ENCODE measurements around the gene INHBE.
A peak's percentile ranks its signal among the peaks of the same experiment; 100 is the strongest.

INHBE gene

GRCh38 chr12:57456737-57457490 is 1.8 kb downstream of the INHBE start:
- Histone ChIP-seq H3K4me2 (ENCODE audit: low read length) (peak overlapping the region; percentile 8), H3K23ac (ENCODE audit: low read length) (no peak overlapping the region), H3K56ac (ENCODE audit: low read length) (peak overlapping the region; percentile 79), H4K8ac (ENCODE audit: low read depth, low read length) (no peak overlapping the region), H3K27me3 (ENCODE audit: insufficient read depth, low read length, poor library complexity) (no peaks in the 10 kb centered on the region), H2AK5ac (ENCODE audit: low read length) (no peak overlapping the region), H4K5ac (ENCODE audit: low read length) (no peak overlapping the region), H3K27ac (ENCODE audit: low read depth, low read length) (no peak overlapping the region), H3K18ac (ENCODE audit: low read length) (no peak overlapping the region), H3K79me1 (ENCODE audit: low read length) (no peaks in the 10 kb centered on the region), H3K4me1 (ENCODE audit: control insufficient read depth, low read depth, low read length) (peaks cover 12% of the 10 kb centered on the region), H3K4ac (ENCODE audit: low read depth, low read length) (no peak overlapping the region), H2BK15ac (replicated peaks; ENCODE audit: low read depth) (no peak overlapping the region), H2BK120ac (ENCODE audit: low read depth, low read length) (no peak overlapping the region), H3K9ac (ENCODE audit: low read length) (peak overlapping the region; percentile 61), H2BK5ac (ENCODE audit: low read length) (no peak overlapping the region), H3K79me2 (ENCODE audit: control insufficient read depth, insufficient read depth, low read length) (no peaks in the 10 kb centered on the region), H3K4me3 (ENCODE audit: low read length) (no peak overlapping the region), H3K36me3 (ENCODE audit: control insufficient read depth, insufficient read depth, low read length) (no peaks in the 10 kb centered on the region)
- WGBS (ENCODE audit: extremely low coverage, insufficient coverage, low lambda C conversion rate): no CpG with 5 or more reads among the region's 6 CpGs
- no peak for DNase-seq

- H4K5ac ChIP-seq (ENCODE audit: low read length): no peak overlapping the region
- peak overlapping the region; percentile 17 for H3K4me2 ChIP-seq (ENCODE audit: low read length)
- no peaks in the 10 kb centered on the region for H3K36me3 ChIP-seq (ENCODE audit: control insufficient read depth, insufficient read depth, low read length)
- H3K9ac ChIP-seq (ENCODE audit: low read length): peak overlapping the region; percentile 63
- no peak overlapping the region for H4K8ac ChIP-seq (ENCODE audit: low read depth, low read length)
- H3K4me1 ChIP-seq (ENCODE audit: control insufficient read depth, low read depth, low read length): peaks cover 10% of the 10 kb centered on the region
- no peak overlapping the region for H2BK15ac ChIP-seq (replicated peaks; ENCODE audit: low read depth)
- no peak for DNase-seq
- H3K4me3 ChIP-seq (ENCODE audit: low read length): no peak overlapping the region
- peak overlapping the region; percentile 65 for H3K18ac ChIP-seq (ENCODE audit: low read length)
- H3K79me1 ChIP-seq (ENCODE audit: low read length): no peaks in the 10 kb centered on the region
- H3K23ac ChIP-seq (ENCODE audit: low read length): no peak overlapping the region
- H2BK5ac ChIP-seq (ENCODE audit: low read length): peak overlapping the region; percentile 70
- H3K4ac ChIP-seq (ENCODE audit: low read depth, low read length): peak overlapping the region; percentile 26
- WGBS (ENCODE audit: extremely low coverage, insufficient coverage, low lambda C conversion rate): no CpG with 5 or more reads among the region's 3 CpGs
- H2AK5ac ChIP-seq (ENCODE audit: low read length): no peak overlapping the region
- no peaks in the 10 kb centered on the region for H3K27me3 ChIP-seq (ENCODE audit: insufficient read depth, low read length, poor library complexity)
- no peak overlapping the region for H2BK120ac ChIP-seq (ENCODE audit: low read depth, low read length)
- no peaks in the 10 kb centered on the region for H3K79me2 ChIP-seq (ENCODE audit: control insufficient read depth, insufficient read depth, low read length)
- peak overlapping the region; percentile 45 for H3K27ac ChIP-seq (ENCODE audit: low read depth, low read length)
- peak overlapping the region; percentile 80 for H3K56ac ChIP-seq (ENCODE audit: low read length)
Observed at GRCh38 chr12:57458665-57459054, 3.6 kb downstream of the INHBE start.

DNA sequence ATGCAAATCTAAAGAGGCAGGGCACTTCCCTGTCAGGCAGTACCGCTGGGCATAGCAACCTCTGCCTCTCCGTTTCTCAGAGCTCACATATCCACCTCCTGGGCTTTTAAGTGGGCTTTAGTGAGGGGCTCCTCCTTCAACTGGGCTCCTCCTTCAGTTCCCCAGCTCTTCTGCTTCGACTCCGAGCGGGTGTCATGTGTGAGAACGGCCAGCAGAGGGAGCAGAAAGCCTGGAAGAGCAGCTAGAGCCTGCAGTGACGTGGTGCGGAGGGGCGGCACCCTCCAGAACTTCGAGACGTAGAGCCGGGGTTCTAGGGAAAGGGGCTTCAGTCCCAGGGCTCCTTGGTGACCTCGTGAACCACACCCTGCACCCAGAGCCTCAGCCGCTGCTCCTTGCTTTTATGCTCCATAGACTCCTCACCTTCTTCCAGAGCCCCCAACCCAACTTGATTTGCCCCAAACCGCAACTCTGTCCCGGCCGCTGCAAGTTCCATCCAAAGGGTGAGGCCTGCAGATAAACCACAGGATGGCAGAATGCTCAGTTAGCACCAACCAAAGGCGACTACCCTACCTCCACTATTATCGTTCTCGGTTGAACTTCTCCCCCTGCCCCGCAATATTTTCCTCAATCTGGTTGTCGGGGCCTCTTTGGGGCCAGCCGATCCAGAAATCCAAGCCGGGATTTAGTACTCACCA is 4.1 kb downstream of the INHBE start:
- DNase-seq: peak; percentile 99
- H3K9ac ChIP-seq (ENCODE audit: low read length): peak overlapping the region; percentile 63
- no peak overlapping the region for H2BK5ac ChIP-seq (ENCODE audit: low read length)
- no peak overlapping the region for H2AK5ac ChIP-seq (ENCODE audit: low read length)
- peaks cover 10% of the 10 kb centered on the region for H3K4me1 ChIP-seq (ENCODE audit: control insufficient read depth, low read depth, low read length)
- H2BK15ac ChIP-seq (replicated peaks; ENCODE audit: low read depth): no peak overlapping the region
- no peak overlapping the region for H2BK120ac ChIP-seq (ENCODE audit: low read depth, low read length)
- H3K4ac ChIP-seq (ENCODE audit: low read depth, low read length): no peak overlapping the region
- no peak overlapping the region for H4K5ac ChIP-seq (ENCODE audit: low read length)
- H3K23ac ChIP-seq (ENCODE audit: low read length): no peak overlapping the region
- peak overlapping the region; percentile 85 for H3K56ac ChIP-seq (ENCODE audit: low read length)
- peak overlapping the region; percentile 65 for H3K18ac ChIP-seq (ENCODE audit: low read length)
- no peak overlapping the region for H3K27ac ChIP-seq (ENCODE audit: low read depth, low read length)
- no peaks in the 10 kb centered on the region for H3K27me3 ChIP-seq (ENCODE audit: insufficient read depth, low read length, poor library complexity)
- peak overlapping the region; percentile 8 for H3K4me3 ChIP-seq (ENCODE audit: low read length)
- peak overlapping the region; percentile 49 for H3K4me2 ChIP-seq (ENCODE audit: low read length)
- no peak overlapping the region for H4K8ac ChIP-seq (ENCODE audit: low read depth, low read length)
- no peaks in the 10 kb centered on the region for H3K79me2 ChIP-seq (ENCODE audit: control insufficient read depth, insufficient read depth, low read length)
- no peaks in the 10 kb centered on the region for H3K36me3 ChIP-seq (ENCODE audit: control insufficient read depth, insufficient read depth, low read length)
- no CpG with 5 or more reads among the region's 24 CpGs for WGBS (ENCODE audit: extremely low coverage, insufficient coverage, low lambda C conversion rate)
- no peaks in the 10 kb centered on the region for H3K79me1 ChIP-seq (ENCODE audit: low read length)

DNA sequence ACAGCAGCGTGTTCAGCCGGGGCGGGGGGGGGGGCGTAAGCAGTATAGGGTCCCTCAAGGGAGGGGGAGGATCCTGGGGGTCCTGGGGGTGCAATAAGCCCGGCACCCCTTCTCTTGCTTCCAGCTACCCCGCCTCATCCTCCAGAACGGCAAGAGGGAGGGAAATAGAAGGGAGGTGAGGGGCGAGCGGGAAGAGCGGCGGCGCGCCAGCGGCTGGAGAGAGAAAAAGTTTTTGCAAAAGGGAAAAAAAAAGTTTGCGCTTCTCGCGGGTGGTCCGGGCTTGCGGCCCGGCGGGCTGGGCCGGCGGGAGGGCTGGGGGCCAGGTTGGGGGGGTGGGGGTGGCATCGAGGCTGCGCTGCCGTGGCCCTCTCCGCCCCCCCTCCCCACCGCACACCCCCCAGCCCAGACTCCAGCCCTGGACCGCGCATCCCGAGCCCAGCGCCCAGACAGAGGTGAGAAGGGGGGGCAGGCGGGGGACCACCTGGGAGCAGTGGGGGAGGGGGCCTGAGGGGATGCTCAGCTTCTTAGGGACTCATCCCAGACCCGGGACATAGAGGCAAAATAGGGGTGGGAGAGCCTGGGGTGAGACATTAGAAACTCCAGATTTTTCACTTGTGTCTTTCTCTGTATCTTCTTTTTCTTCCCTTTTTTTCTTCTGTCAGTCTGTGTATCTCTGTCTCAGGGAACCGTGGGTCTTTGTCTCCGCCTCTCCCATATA is 4.8 kb downstream of the INHBE start, which contains the start of gene GLI1:
TSS of gene GLI1 (plus strand) at position 36 of the 718 bp plus-strand sequence. CDS start 3,907 bp downstream, outside the sequence.
- H3K4me1 ChIP-seq (ENCODE audit: control insufficient read depth, low read depth, low read length): peaks cover 7% of the 10 kb centered on the region
- H3K4ac ChIP-seq (ENCODE audit: low read depth, low read length): peak within 1 kb of the TSS; percentile 26
- H4K8ac ChIP-seq (ENCODE audit: low read depth, low read length): no peak within 1 kb of the TSS
- H3K79me2 ChIP-seq (ENCODE audit: control insufficient read depth, insufficient read depth, low read length): no peaks in the 10 kb centered on the region
- peak within 1 kb of the TSS; percentile 63 for H3K9ac ChIP-seq (ENCODE audit: low read length)
- H2BK120ac ChIP-seq (ENCODE audit: low read depth, low read length): no peak within 1 kb of the TSS
- H2BK5ac ChIP-seq (ENCODE audit: low read length): peak within 1 kb of the TSS; percentile 70
- no peaks in the 10 kb centered on the region for H3K79me1 ChIP-seq (ENCODE audit: low read length)
- H3K23ac ChIP-seq (ENCODE audit: low read length): no peak within 1 kb of the TSS
- no CpG with 5 or more reads among the region's 36 CpGs for WGBS (ENCODE audit: extremely low coverage, insufficient coverage, low lambda C conversion rate)
- peak within 1 kb of the TSS; percentile 91 for H3K4me2 ChIP-seq (ENCODE audit: low read length)
- H4K5ac ChIP-seq (ENCODE audit: low read length): no peak within 1 kb of the TSS
- H2AK5ac ChIP-seq (ENCODE audit: low read length): no peak within 1 kb of the TSS
- H3K27ac ChIP-seq (ENCODE audit: low read depth, low read length): peak within 1 kb of the TSS; percentile 55
- H3K4me3 ChIP-seq (ENCODE audit: low read length): peak within 1 kb of the TSS; percentile 64
- peak within 1 kb of the TSS; percentile 86 for H3K56ac ChIP-seq (ENCODE audit: low read length)
- peak; percentile 36 for DNase-seq
- H2BK15ac ChIP-seq (replicated peaks; ENCODE audit: low read depth): no peak within 1 kb of the TSS
- no peaks in the 10 kb centered on the region for H3K27me3 ChIP-seq (ENCODE audit: insufficient read depth, low read length, poor library complexity)
- peak within 1 kb of the TSS; percentile 65 for H3K18ac ChIP-seq (ENCODE audit: low read length)
- H3K36me3 ChIP-seq (ENCODE audit: control insufficient read depth, insufficient read depth, low read length): no peaks in the 10 kb centered on the region

DNA sequence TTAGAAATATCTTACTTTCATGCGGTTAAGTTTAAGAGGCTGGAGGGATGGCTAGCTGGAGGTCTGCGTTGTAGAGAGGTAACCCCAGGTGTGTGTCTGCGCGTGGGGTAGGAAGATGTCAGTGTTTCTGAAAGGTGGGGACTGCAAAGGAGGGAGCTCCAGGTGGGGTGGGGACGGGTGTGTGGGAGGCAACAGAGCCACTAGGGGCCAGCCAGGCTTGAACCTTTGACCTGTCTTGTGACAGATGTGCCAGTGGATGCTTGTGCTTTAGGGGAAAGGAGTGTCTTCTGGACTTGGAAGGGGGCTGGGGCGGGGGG is 5.3 kb downstream of the INHBE start:
- Histone ChIP-seq H3K9ac (ENCODE audit: low read length) (peak overlapping the region; percentile 47), H3K4me2 (ENCODE audit: low read length) (peak overlapping the region; percentile 91), H3K4me1 (ENCODE audit: control insufficient read depth, low read depth, low read length) (peaks cover 4% of the 10 kb centered on the region), H2BK120ac (ENCODE audit: low read depth, low read length) (no peak overlapping the region), H2BK5ac (ENCODE audit: low read length) (no peak overlapping the region), H3K4me3 (ENCODE audit: low read length) (peak overlapping the region; percentile 13), H3K23ac (ENCODE audit: low read length) (no peak overlapping the region), H3K27ac (ENCODE audit: low read depth, low read length) (no peak overlapping the region), H3K36me3 (ENCODE audit: control insufficient read depth, insufficient read depth, low read length) (no peaks in the 10 kb centered on the region), H3K79me2 (ENCODE audit: control insufficient read depth, insufficient read depth, low read length) (no peaks in the 10 kb centered on the region), H3K79me1 (ENCODE audit: low read length) (no peaks in the 10 kb centered on the region), H3K4ac (ENCODE audit: low read depth, low read length) (no peak overlapping the region), H2BK15ac (replicated peaks; ENCODE audit: low read depth) (no peak overlapping the region), H4K5ac (ENCODE audit: low read length) (no peak overlapping the region), H3K18ac (ENCODE audit: low read length) (peak overlapping the region; percentile 16), H3K56ac (ENCODE audit: low read length) (peak overlapping the region; percentile 83), H3K27me3 (ENCODE audit: insufficient read depth, low read length, poor library complexity) (no peaks in the 10 kb centered on the region), H4K8ac (ENCODE audit: low read depth, low read length) (no peak overlapping the region), H2AK5ac (ENCODE audit: low read length) (no peak overlapping the region)
- peak; percentile 46 for DNase-seq
- WGBS (ENCODE audit: extremely low coverage, insufficient coverage, low lambda C conversion rate): no CpG with 5 or more reads among the region's 6 CpGs

All from mesendoderm (in vitro differentiated cells).